GM12892 (cell line): ENCODE measurements around the gene PPP2R5B.

Source experiments
- POLR2A ChIP-seq: IDR thresholded peaks from 2 replicates; pipeline ENCODE4 v1.6.1; 2011; ENCODE audit warnings: low read depth, low read length, control low read depth
- POLR2AphosphoS5 ChIP-seq: IDR thresholded peaks from 2 replicates; pipeline ENCODE4 v1.6.1; 2011; ENCODE audit warnings: low read depth, low read length, control low read depth
- TAF1 ChIP-seq: IDR thresholded peaks from 2 replicates; pipeline ENCODE4 v1.6.1; 2011; ENCODE audit warnings: low read depth, mild to moderate bottlenecking, control low read depth, low read length, borderline replicate concordance

GRCh38 chr11:64898541-64898940 lies 25.9 kb upstream of the PPP2R5B start:
- TF ChIP-seq POLR2AphosphoS5 = no peak
- no peak for TF ChIP-seq POLR2A
- TF ChIP-seq TAF1 = no peak
